Uterus (tissue), 2 donors: Measurements from ENCODE around the gene HMGXB4.

Source experiments
- POLR2A ChIP-seq, 2 donors: fragments of 450-650 bp; IDR thresholded peaks; one replicate each; pipeline ENCODE4 v1.6.1; 2016; ENCODE audit warnings: antibody characterized with exemption in 2 of 2, mild to moderate bottlenecking in 1 of 2, moderate library complexity in 1 of 2
- TF ChIP-seq, protein P1 (sequence below), 4 experiments: fragments of 200-600 bp in 2 of 4; fragments of 450-650 bp in 2 of 4; sonication (generic) in 2 of 4; IDR thresholded peaks; one replicate each; pipeline ENCODE4 v1.5.1; 2016 to 2019; ENCODE audit warnings: antibody characterized with exemption in 4 of 4, mild to moderate bottlenecking in 2 of 4, moderate library complexity in 1 of 4

DNA sequence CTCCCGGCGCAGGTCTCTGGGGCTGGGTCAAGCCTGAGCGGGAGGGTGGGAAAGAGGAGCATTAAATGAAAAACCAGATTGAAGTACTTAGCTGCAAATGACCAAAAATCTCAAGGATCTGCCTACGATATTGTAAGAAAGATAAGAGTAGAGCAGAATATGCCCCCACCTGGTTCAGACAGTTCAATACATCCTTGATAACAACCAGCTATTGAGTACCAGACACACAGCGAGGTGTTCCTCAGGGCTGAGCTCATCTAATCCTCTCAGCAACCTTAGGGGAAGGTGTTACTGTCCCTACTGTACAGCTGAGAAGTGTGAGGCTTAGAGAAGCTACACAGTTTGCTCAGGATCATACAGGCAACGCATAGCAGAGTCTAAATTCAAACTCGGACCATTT, 27.4 kb upstream of the HMGXB4 start:
- TF ChIP-seq, protein P1, sequence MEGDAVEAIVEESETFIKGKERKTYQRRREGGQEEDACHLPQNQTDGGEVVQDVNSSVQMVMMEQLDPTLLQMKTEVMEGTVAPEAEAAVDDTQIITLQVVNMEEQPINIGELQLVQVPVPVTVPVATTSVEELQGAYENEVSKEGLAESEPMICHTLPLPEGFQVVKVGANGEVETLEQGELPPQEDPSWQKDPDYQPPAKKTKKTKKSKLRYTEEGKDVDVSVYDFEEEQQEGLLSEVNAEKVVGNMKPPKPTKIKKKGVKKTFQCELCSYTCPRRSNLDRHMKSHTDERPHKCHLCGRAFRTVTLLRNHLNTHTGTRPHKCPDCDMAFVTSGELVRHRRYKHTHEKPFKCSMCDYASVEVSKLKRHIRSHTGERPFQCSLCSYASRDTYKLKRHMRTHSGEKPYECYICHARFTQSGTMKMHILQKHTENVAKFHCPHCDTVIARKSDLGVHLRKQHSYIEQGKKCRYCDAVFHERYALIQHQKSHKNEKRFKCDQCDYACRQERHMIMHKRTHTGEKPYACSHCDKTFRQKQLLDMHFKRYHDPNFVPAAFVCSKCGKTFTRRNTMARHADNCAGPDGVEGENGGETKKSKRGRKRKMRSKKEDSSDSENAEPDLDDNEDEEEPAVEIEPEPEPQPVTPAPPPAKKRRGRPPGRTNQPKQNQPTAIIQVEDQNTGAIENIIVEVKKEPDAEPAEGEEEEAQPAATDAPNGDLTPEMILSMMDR (IDR thresholded peaks at IDR 0.05): no peak
- TF ChIP-seq POLR2A (IDR thresholded peaks at IDR 0.05): no peak
